HG03575 (cell line): ENCODE results near the gene GRIP2.
"Not testable (repeated sequence)": the region's sequence is repeated elsewhere in the genome, so short reads cannot be mapped to it uniquely, and the experiment has no call there.

ENCODE experiments used
- ATAC-seq: cut with Tn5 transposase; IDR thresholded peaks from one replicate; pipeline ENCODE4 v1.9.1; 2021; ENCODE audit not compliant: unreplicated experiment, insufficient number of reproducible peaks, low FRiP score; ENCODE audit errors: extremely low read depth

The GRIP2 gene

GRCh38 chr3:14525685-14526631 lies 14.2 kb downstream of the GRIP2 start:
- ATAC-seq = no peak

GRCh38 chr3:14524920-14525660 lies 15.1 kb downstream of the GRIP2 start:
- ATAC-seq = no peak

GRCh38 chr3:14524311-14524711 lies 15.8 kb downstream of the GRIP2 start:
- no peak for ATAC-seq

GRCh38 chr3:14523792-14524191 lies 16.4 kb downstream of the GRIP2 start:
- no peak for ATAC-seq

GRCh38 chr3:14522768-14523167 lies 17.4 kb downstream of the GRIP2 start:
- no peak for ATAC-seq

- ATAC-seq = no peak
These were observed 17.9 kb downstream of the GRIP2 start for GRCh38 chr3:14522129-14522691.

GRCh38 chr3:14521611-14522010 lies 18.5 kb downstream of the GRIP2 start:
- ATAC-seq = no peak

GRCh38 chr3:14520967-14521366 lies 19.2 kb downstream of the GRIP2 start:
- no peak for ATAC-seq

GRCh38 chr3:14520149-14520548 lies 20.0 kb downstream of the GRIP2 start:
- ATAC-seq = no peak

- ATAC-seq = no peak
These were observed 20.7 kb downstream of the GRIP2 start for GRCh38 chr3:14519406-14519805.

- ATAC-seq = no peak
These were observed 21.2 kb downstream of the GRIP2 start for GRCh38 chr3:14518893-14519292.

GRCh38 chr3:14518432-14518802 lies 21.7 kb downstream of the GRIP2 start:
- no peak for ATAC-seq

GRCh38 chr3:14517601-14518431 lies 22.3 kb downstream of the GRIP2 start:
- no peak for ATAC-seq

- no peak for ATAC-seq
These were observed 23.3 kb downstream of the GRIP2 start for GRCh38 chr3:14516738-14517345.

GRCh38 chr3:14515526-14515925 lies 24.6 kb downstream of the GRIP2 start:
- ATAC-seq = not testable (repeated sequence)

GRCh38 chr3:14514323-14514720 lies 25.8 kb downstream of the GRIP2 start:
- ATAC-seq = no peak

GRCh38 chr3:14513566-14514322 lies 26.4 kb downstream of the GRIP2 start:
- ATAC-seq = no peak

GRCh38 chr3:14512942-14513327 lies 27.2 kb downstream of the GRIP2 start:
- no peak for ATAC-seq
